Measurements from ENCODE around the gene ACTG1.

- TF ChIP-seq TCF4 (CRISPR knock-in tag; IDR thresholded peaks at IDR 0.05; ENCODE audit: borderline replicate concordance) (no peak), RARB (CRISPR knock-in tag; IDR thresholded peaks at IDR 0.05) (no peak), ZFP30 (CRISPR knock-in tag; IDR thresholded peaks at IDR 0.05) (no peak), ISL1 (CRISPR knock-in tag; IDR thresholded peaks at IDR 0.05) (no peak), ZFP3 (CRISPR knock-in tag; IDR thresholded peaks at IDR 0.05) (no peak)
Observed at GRCh38 chr17:81519284-81520020, 6.9 kb upstream of the ACTG1 start.
